Right atrium auricular region (tissue), 2 donors: ENCODE data around the gene NCOA1. TPM values are rescaled to one million over a fixed set of nuclear protein-coding genes. Genes with fewer than 3 reads are reported as not detected.

ENCODE experiments used
- DNase-seq: peaks from one replicate; pipeline ENCODE4 v3.0.0-alpha.2; 2019; ENCODE audit warnings: low spot score
- H3K27ac ChIP-seq, 2 donors: fragments of 200-600 bp; sonication (generic); 1 replicate in 1 of 2; 2 replicates in 1 of 2; pipeline ENCODE4 v1.5.1; 2016 to 2019
- H3K27me3 ChIP-seq, 2 donors: fragments of 200-600 bp; sonication (generic); one replicate each; pipeline versions ENCODE4 v1.5.1 to v1.6.0; 2017 to 2019
- H3K36me3 ChIP-seq: fragments of 200-600 bp; sonication (generic); one replicate; pipeline ENCODE4 v1.5.1; 2016
- H3K4me1 ChIP-seq, 2 donors: fragments of 200-600 bp; sonication (generic); one replicate each; pipeline versions ENCODE4 v1.5.1 to v1.6.0; 2017 to 2019
- H3K4me3 ChIP-seq, 2 donors: fragments of 200-600 bp; sonication (generic); 1 replicate in 1 of 2; 2 replicates in 1 of 2; pipeline ENCODE4 v1.5.1; 2017 to 2019; ENCODE audit warnings: mild to moderate bottlenecking in 1 of 2, moderate library complexity in 1 of 2
- H3K9me3 ChIP-seq, 2 donors: fragments of 200-600 bp; sonication (generic); one replicate each; pipeline ENCODE4 v1.5.1; 2019
- CTCF ChIP-seq, 2 donors: fragments of 200-600 bp; sonication (generic); IDR thresholded peaks; one replicate each; pipeline ENCODE4 v1.5.1; 2019; ENCODE audit warnings: antibody characterized with exemption in 2 of 2
- total RNA-seq, 2 donors: library from RNA; depleted of rRNA; stranded (reverse); fragments of >200 nt; gene quantifications; one replicate each; pipeline ENCODE4 v1.1.0, GENCODE V29; 2016

The NCOA1 gene
- total RNA-seq, 2 donors from 2014 or later = 33.8 to 43.6 TPM

- no peak for TF ChIP-seq CTCF (IDR thresholded peaks at IDR 0.05)
- no peaks in the 10 kb centered on the region for H3K27me3 ChIP-seq
- no peak for DNase-seq
- no peak overlapping the region for H3K27ac ChIP-seq
- H3K4me3 ChIP-seq = no peak overlapping the region
- H3K4me1 ChIP-seq = no peaks in the 10 kb centered on the region
- H3K36me3 ChIP-seq = no peaks in the 10 kb centered on the region
- H3K9me3 ChIP-seq = no peaks in the 10 kb centered on the region
These were observed 18.6 kb upstream of the NCOA1 start for GRCh38 chr2:24472416-24472815.

- no peak for TF ChIP-seq CTCF (IDR thresholded peaks at IDR 0.05)
- no peak overlapping the region for H3K27ac ChIP-seq
- H3K36me3 ChIP-seq = no peaks in the 10 kb centered on the region
- H3K4me3 ChIP-seq = no peak overlapping the region
- H3K9me3 ChIP-seq = no peaks in the 10 kb centered on the region
- no peak for DNase-seq
- H3K4me1 ChIP-seq = no peaks in the 10 kb centered on the region
- H3K27me3 ChIP-seq = no peaks in the 10 kb centered on the region
These were observed 17.4 kb upstream of the NCOA1 start for GRCh38 chr2:24473626-24474025.

GRCh38 chr2:24474053-24474452 is 17.0 kb upstream of the NCOA1 start:
- H3K27me3 ChIP-seq = no peaks in the 10 kb centered on the region
- no peak for TF ChIP-seq CTCF (IDR thresholded peaks at IDR 0.05)
- no peak for DNase-seq
- no peaks in the 10 kb centered on the region for H3K36me3 ChIP-seq
- no peaks in the 10 kb centered on the region for H3K9me3 ChIP-seq
- no peak overlapping the region for H3K27ac ChIP-seq
- H3K4me1 ChIP-seq = no peaks in the 10 kb centered on the region
- H3K4me3 ChIP-seq = no peak overlapping the region

GRCh38 chr2:24477229-24477628 is 13.8 kb upstream of the NCOA1 start:
- H3K27me3 ChIP-seq = no peaks in the 10 kb centered on the region
- no peaks in the 10 kb centered on the region for H3K36me3 ChIP-seq
- H3K9me3 ChIP-seq = no peaks in the 10 kb centered on the region
- H3K27ac ChIP-seq = no peak overlapping the region
- no peak for DNase-seq
- no peak for TF ChIP-seq CTCF (IDR thresholded peaks at IDR 0.05)
- H3K4me3 ChIP-seq = no peak overlapping the region
- H3K4me1 ChIP-seq = no peaks in the 10 kb centered on the region

- DNase-seq = no peak
These were observed 12.8 kb upstream of the NCOA1 start for GRCh38 chr2:24478243-24478642.

More at GRCh38 chr2:24478243-24478642, 12.8 kb upstream of the NCOA1 start:
- no peak overlapping the region for H3K4me3 ChIP-seq
- no peak overlapping the region for H3K27ac ChIP-seq
- H3K4me1 ChIP-seq = no peaks in the 10 kb centered on the region
- no peak for TF ChIP-seq CTCF (IDR thresholded peaks at IDR 0.05)
- no peaks in the 10 kb centered on the region for H3K27me3 ChIP-seq
- no peaks in the 10 kb centered on the region for H3K9me3 ChIP-seq
- no peaks in the 10 kb centered on the region for H3K36me3 ChIP-seq
